GM18511 (cell line): Measurements from ENCODE around the gene LARGE1.
A peak's percentile ranks its signal among the peaks of the same experiment; 100 is the strongest.

Source experiments
- ATAC-seq: cut with Tn5 transposase; IDR thresholded peaks from one replicate; pipeline ENCODE4 v1.9.1; 2021; ENCODE audit warnings: mild to moderate bottlenecking, moderate library complexity; ENCODE audit not compliant: unreplicated experiment

LARGE1 gene

DNA sequence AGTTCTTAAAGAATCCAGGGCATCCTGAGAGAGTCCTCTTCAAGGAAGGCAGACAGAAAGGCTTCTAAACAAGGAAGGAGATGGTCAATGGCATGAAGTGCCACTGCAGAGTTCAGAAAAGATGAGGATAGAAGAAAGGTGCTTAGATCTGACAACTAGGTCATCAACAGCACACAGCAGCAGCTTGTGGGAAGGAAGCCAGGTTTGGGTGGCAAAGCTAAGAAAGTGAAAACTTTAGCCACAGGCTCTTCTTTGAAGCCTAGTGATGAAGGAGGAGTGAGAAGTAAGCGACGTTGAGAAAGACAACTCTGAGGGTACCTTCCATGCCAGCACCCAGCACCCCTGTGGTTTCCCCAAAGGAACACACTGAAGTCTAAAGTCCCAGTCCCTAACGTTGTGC is 92.0 kb downstream of the LARGE1 start:
- ATAC-seq, result no peak

GRCh38 chr22:33825761-33826160 is 94.5 kb downstream of the LARGE1 start:
- ATAC-seq, result no peak

- no peak for ATAC-seq
Observed at GRCh38 chr22:33823552-33823951, 96.7 kb downstream of the LARGE1 start.

DNA sequence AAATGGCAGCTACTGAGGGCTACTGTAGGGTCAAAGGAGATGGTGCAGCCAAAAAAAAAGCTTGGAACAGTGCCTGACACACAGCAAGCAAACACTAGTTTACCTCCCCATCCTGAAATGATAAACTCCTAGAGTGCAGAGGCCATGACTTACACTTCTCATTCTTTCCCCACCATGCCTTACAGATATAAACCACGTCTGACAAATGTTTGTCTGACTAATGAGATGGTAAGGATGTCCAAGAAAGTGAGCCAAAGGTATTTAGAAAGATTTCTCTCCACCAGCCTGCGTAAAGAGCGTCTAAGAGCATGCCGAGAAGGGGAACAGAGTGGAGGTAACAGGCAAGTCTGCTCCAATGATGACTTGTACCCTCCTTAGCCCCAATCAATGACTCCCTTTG is 99.0 kb downstream of the LARGE1 start:
- no peak for ATAC-seq

GRCh38 chr22:33819743-33820142 is 100.5 kb downstream of the LARGE1 start:
- ATAC-seq, result no peak

DNA sequence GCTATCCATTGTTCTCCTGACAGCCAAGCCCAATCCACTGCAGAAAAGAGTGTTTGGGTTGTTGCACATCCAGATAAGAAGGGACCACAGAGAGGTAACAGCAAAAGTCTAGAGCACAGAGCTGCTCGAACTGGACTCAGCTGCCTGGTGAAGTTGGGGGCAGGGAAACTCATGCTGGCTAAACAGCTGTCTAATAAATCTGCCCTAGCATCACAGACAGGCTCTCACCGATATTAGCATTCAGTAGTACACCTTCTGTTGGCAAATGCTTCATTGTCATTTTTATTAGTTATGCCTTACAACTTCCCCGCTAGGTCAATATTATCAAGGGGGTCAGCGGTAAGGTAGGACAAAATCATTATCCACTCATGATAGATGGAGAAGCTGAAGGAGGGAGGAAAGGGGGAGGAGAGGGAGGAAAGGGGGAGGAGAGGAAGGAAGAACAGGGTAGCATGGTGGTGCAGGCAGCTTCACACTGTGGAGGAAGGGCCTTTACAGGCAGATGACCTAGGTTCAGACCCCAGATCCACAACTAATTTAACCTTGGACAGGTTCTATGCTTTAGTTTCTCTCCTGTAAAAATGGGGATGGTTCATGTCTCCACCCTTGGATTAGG is 102.7 kb downstream of the LARGE1 start:
- ATAC-seq, result no peak

DNA sequence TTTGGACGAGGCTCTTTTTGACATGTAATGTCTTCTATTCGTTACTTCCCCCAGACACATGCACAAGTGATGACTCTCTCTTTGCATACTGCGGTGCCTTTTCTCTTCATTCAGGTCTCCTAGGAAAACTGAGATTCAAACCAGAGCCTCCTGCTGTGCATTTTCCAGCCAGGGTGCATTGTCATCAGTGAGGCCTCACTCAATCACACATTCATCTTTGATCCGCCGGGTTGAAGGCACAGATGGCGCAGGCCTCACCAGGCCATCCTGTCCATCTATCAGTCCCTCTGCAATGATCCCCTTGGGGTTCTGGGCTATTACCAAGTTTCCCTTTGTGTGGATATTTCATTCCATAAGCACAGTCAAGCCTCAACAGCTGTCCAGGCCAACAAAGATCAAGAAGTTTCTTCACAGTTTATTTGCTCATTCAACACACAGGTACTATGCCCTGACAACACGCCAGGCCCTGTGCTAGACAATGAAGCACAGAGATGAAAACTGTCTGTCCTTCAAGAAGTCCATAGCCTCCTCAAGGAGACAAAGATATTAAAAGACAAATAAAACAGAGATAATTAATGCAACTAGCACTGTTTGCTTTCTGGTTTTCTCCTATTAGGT is 107.8 kb downstream of the LARGE1 start:
- no peak for ATAC-seq

DNA sequence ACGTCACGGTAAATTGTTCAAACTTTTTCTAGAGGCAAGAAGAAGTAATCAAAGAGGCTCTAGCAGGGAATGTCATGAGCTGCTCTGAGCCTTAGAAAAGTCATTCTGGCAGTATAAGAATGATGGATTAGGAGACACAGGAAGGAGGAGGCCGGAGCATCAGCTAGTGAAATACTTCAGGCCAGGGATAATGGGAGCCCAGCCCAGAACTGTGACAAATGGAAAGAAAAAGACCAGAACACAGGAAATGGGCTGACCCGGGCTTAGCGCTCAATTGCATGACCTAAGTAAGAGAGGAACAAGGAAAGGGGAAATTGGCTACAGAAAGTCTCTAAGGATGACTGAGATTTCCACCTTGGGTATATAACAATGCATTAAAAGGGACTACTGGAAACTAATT is 108.6 kb downstream of the LARGE1 start:
- no peak for ATAC-seq

- no peak for ATAC-seq
Observed at GRCh38 chr22:33811208-33811607, 109.1 kb downstream of the LARGE1 start.

DNA sequence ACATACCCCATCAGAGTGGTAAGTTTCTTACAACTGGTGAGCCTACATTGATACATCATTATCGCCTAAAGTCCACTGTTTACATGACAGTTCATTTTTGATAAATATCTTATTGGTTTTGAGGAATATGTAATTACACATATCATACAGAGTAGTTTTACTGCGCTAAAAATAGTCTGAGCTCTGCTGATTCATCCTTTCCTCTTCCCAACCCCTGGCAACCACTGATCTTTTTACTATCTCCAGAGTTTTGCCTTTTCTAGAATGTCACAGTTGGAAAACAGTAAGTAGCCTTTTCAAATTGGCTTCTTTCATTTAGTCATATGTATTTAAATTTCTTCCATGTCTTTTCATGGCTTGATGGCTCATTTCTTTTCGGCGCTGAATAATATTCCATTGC is 112.8 kb downstream of the LARGE1 start:
- no peak for ATAC-seq

DNA sequence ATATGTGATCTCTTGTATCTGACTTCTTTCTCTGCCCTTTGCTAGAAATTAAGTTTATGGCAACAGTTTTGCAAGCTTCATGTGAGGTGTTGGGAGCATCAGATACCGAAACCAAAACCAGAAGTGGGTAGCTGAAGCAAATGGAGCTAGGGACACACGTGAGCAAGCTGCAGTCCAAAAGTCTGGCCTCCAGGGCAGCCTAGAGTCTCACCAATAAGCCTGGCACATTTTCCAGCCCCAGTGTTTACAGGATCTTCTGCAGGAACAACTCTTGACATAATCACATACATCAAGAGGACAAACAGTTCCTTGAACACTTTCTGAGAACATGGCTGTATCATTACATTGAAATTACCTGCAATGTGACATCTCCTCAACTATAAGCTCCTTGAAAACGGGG is 114.1 kb downstream of the LARGE1 start:
- peak; percentile 54 for ATAC-seq

GRCh38 chr22:33803371-33804282 is 116.6 kb downstream of the LARGE1 start:
- no peak for ATAC-seq

DNA sequence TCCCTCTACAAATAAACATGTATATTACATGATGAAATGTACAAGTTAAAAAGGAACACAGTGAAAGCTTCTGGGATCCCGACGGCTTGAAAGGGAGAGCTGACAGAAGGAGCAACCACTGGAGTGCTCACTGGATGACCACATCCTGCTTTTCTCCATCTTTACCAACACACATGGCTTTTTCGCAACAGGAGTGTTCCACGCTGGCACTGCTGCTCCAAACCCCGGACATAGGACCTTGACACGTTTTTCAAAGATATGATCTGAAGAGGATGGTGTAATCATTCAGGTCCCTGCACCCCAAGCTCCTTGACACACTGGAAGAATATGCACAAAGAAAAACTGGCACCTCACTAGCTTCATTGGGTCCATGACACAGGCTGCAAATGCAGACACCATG is 121.9 kb downstream of the LARGE1 start:
- ATAC-seq, result no peak

DNA sequence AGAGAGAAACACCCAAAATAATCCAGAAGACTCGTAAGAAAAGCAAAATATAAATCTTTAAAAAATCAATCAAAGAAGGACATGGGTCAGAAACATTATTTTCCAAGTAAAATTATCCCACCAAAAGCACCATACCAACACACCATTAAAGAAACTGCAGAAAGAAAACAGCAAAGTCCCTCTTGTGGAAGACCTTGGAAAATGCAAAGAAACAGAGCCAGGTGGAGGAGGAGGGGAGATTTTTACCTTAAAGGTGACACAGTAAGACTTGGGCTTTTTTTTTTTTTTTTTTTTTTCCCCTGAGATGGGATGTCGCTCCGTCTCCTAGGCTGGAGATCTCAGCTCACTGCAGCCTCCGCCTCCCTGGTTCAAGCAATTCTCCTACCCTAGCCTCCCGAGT is 123.8 kb downstream of the LARGE1 start:
- ATAC-seq, result no peak

GRCh38 chr22:33793475-33793874 is 126.8 kb downstream of the LARGE1 start:
- no peak for ATAC-seq

GRCh38 chr22:33792832-33793231 is 127.4 kb downstream of the LARGE1 start:
- no peak for ATAC-seq

GRCh38 chr22:33789690-33790253 is 130.5 kb downstream of the LARGE1 start:
- no peak for ATAC-seq

- ATAC-seq, result no peak
Observed at GRCh38 chr22:33788927-33789326, 131.3 kb downstream of the LARGE1 start.

GRCh38 chr22:33787645-33788456 is 132.4 kb downstream of the LARGE1 start:
- peak; percentile 61 for ATAC-seq

DNA sequence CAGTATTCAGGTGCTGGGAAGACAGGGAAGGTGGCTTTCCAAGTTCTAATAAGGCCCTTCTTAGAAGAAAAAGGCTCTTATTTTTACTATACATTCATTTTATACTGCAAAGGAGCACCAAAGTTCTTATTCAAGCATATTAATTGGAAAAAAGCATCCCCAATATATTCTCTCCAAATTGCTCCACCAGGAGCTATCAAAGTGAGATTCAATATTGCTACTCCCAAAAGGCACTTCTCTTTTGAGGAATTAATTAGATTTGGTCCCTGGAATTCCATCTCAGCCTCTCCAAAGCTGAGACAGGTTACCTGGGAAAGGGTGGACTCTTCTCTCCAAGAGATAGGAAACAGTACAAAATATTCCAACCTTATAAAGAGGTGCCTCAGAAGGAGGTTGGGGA is 134.1 kb downstream of the LARGE1 start:
- no peak for ATAC-seq
